HG03095 (cell line): ENCODE data around the gene GFM1.

Experiments used
- ATAC-seq: cut with Tn5 transposase; IDR thresholded peaks from one replicate; pipeline ENCODE4 v1.9.1; 2021; ENCODE audit warnings: moderate library complexity; ENCODE audit not compliant: unreplicated experiment

The GFM1 gene

DNA sequence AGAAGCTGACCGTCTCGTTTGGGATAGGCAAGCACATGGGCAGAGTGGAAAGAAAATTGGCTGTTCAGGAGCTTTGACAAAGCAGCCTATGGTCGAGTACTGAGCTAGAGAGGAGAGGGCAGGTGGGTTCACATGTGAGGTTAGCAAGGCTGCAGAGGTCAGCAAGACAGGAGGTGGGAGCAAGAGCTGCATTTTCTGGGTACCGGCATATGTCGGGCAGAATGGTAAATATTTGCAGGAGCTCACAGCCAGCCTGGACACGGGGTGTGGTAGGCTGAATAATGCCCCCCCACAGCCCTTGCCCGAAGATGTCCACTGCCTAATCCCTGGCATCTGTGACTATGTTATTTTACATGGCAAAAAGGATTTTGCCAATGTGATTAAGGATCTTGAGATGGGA is 79.7 kb downstream of the GFM1 start:
- no peak for ATAC-seq

DNA sequence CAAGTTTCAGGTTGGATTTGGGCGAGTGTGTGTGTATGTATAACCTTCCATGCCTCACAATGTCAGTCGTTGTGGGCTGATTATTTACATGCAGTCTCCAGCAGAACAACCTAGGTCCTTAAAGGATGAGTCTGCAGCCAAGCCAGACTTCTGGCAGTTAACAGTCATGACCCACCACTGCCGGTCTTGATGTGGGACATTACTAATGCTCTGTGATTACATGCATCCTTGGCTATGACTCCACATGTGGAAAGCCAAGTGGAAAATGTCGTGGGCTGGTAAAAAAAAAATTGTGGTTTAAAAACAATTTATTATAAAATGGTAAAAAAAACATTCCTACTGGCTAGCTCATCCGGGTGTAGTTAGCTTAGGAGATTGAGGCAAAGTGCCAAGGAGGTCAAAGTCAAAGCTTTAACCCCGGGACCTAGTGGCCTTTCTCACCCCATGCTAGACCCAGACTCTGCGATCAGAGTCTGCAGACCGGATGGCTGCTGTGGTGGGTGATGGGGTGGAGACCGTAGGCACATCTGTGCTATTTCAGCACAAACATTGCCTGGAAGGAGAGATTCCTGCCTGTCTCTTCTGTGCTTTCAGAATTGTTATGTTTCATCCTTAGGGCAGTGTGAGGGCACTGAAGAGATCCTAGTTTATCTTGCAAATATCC is 81.2 kb downstream of the GFM1 start:
- no peak for ATAC-seq

GRCh38 chr3:158727206-158728060 is 83.1 kb downstream of the GFM1 start:
- ATAC-seq, result peak; percentile 81

DNA sequence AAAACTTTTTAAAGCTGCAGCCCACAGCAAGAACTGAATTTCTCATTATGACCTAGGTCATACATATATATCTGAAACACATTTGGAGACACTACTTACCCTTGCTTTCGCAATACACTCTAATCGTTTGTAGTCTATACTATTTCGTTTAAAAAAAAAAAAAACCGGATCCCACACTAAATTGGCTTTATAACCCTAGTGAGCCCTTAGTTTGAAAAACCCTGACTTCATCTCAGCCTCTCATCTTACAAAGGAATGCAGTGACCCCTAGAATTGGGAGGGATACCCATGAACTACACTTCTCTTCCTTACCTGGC is 83.7 kb downstream of the GFM1 start:
- no peak for ATAC-seq

DNA sequence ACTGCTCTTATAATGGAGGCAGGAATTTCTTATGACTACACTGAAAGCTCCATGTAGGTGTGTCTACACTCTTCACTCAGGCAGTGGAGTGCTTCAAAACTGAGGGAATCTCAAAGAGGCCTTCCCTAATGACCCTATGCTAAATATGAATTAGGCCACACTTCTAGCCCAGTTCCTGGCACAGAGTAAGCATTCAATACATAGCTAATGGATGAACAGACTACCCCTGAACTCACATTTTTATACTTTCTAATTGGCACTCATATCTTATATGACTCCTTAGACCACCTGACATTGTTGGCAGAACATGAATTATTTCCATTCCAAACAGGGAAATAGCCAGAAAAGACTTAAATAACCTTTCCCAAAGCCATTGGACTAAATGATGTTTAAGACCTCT is 84.5 kb downstream of the GFM1 start:
- ATAC-seq, result no peak

DNA sequence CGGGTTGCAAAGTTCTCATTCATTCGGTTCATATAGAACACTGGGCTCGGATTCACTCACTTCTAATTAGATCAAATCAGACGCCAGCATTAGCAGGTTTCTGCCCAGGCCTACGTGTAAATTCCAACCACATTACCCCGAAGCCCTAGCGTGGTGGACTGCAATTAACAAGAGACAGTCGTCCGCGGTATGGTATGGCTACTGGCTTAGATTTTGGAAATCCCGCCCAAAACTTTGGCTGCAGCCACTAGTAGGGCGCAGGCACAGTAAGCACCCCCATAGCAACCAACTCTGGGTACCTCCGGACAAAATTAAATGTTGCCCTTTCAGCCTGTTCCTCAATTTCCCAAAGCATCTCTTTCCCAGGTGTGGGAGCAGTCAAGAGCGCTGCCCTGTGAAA is 87.2 kb downstream of the GFM1 start:
- no peak for ATAC-seq

DNA sequence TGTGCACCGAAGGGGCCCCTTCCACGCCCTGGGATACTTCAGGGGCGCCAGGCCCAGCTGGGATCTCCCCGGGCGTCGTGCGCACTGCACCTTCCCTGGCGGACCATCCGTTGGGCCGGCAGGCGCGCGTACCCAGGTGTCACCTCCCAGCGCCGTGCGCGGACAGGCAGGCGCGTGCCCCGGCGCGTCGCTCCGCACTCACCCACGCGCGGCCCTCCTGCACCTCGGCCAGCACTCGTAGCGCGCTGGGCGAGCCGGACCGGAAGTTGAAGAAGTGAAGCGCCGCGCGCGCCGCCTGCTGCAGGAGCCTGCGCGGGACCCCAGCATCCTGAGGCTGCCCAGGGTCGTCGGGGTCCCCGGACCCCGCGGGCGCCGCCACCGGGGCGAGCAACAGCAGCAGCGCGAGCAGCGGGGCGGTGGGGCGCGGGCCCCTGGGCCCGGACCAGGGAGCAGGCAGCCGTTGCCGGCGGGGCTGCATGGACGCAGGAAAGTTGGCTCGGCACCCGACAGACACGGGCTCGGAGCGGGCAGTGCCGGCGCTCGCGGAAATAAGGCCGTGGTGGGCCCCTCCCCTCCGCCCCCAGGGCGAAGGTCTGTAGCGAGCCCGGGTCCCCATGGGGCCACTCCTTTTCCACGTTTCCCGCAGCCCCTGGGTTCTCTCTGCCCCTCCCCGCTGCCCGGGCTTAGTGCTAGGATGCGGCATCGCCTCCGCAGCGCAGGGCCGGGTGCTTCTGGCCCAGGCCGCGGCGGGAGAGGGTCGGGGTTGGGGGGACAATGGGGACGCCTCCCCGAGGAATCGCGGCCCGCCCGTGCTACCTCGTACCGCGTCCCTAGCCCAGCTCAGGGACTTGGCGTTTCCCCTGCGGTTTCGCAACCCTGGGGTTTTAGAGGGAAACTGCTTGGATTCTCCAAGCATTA is 87.9 kb downstream of the GFM1 start, which contains the start of gene RARRES1:
Gene RARRES1 (minus strand): TSS at position 520 of the 918 bp plus-strand sequence. CDS start 42 bp downstream, at position 478.
- ATAC-seq, result peak; percentile 66

DNA sequence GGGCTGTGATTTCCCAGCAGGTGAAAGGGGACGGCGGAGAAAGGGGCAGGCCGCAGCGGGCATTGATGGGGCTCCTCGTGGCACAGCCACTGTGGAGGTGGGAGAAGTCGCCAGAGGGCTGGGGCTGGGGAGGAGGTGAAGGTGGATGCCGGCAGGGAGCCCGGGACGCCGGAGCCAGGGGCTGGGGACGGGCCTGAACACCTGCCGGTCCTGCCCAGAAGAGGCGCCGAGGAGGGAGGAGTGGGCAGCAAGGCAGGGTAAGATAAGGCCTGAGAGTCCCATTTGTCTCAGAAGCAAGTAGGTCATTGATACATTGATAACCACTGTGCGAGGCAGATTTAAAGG is 88.5 kb downstream of the GFM1 start:
- no peak for ATAC-seq

DNA sequence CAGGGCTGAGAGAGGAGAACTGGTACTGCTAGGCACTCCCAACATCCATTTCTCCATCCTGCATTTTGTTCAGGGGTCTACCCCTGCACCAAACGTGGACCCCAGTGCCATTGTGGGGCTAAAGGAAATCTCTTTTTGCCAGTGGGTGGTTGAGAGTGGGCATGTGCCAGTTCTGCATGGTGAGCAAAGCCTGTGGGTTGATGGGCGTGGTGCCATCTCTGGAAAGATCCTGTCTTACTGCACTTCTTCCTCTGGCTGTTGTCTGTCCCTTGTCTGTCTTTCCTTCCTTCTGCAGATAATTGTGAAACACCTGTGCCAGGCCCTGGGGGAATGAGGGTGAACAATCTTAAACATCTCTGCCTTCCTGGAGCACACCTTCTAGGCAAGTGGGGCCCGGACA is 89.3 kb downstream of the GFM1 start:
- no peak for ATAC-seq

GRCh38 chr3:158735296-158736033 is 91.1 kb downstream of the GFM1 start:
- ATAC-seq, result no peak

DNA sequence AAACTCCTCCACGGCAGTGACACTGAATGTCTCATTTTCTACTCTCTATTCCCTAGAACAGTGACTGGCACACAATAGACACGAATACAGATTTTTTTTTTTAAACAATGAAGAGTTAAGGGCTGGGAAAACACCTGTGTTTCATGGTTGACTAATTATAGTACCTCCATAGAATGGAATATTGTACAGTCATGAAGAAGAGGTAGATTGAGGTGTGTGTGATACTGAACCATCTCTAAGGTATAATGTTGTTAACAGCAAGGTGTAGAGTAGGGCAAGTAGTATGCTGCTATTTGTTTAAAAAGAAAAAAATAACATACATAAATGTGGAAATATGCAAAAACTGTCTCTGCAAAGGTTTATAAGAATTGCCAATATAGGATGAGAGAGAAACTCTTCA is 93.1 kb downstream of the GFM1 start:
- no peak for ATAC-seq

DNA sequence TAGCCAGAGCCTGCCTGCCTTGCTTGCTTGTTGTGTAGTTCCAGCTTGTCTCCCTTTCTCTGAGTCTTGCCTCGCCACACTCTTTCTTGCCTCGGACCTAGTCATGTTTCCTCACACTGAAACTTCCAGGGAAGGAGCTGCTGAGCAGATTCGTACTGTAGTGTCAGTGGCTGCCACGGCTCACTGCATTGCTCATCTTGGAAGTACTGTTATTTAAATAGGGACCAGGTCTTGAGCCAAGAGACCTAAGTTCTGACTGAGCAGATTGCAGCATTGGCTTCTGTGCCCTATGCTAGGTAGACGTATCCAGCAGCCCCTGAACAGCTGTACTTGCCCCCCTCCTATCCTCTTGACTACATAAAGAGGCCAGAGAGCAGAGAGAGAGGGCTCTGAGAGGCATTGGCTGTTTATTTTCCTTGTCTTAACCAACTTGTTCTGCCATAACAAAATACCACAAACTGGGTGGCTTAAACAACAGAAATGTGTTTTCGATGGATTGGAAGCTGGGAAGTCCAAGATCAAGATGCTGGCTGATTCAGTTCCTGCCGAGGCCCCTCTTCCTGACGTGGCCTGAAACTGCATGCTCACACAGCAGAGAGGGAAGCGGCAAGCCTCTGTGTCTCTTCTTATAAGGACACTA is 93.8 kb downstream of the GFM1 start:
- no peak for ATAC-seq

DNA sequence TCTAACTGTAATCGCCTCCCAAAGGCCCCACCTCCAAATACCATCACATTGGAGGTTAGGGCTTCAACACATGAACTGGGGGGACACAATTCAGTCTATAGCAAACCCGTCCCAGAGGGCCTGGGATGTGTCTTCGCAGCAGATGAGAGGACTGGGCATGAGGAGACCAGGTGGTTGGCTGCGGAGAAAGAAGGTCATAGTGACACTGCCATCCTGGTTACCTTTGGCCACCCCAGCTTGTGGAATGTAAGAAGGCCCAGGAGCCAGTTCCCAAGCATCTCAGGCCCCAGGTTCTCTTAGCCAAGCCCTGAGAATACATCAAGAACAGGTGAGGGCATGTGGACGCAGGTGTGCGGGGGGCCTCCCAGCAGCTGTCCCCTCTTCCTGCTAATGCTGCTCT is 94.3 kb downstream of the GFM1 start:
- ATAC-seq, result no peak

DNA sequence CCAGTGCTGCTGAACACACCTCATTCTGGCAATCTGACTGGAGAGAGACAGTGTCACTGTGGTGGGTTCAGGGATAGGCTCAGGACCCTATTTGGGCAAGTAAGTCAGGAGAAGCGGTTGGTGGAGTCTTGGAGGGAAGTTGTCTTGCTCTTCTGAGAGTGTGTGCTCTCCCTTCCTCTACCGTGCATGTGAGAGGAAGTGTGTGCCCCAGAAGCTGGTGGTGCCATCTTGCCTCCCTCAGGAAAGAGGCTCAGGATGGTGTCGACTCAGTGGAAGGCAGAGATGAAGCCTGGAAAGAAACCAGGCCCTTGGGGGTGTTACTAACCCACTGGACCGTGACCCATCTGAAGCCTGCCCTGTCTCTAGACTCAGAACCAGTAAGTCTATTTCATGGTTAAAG is 94.8 kb downstream of the GFM1 start:
- no peak for ATAC-seq

DNA sequence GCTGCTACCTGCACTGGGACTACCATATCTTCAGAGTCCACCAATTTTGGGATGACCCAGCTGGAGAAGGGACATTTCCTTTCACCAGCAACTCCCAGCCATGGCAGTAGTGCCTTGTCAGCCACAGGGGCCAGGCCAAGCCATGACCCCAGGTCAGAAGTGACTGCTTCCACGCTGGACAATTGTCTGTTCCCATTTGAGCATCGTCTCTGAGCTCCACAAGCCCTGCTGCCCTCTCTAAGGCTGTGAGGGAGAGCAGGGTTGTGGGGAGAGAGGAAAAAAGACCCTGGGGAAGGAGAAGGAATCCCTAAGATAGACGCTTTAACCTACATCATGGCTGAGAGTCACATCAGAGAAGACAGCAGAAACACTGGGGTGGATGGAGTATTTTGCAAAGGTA is 95.3 kb downstream of the GFM1 start:
- no peak for ATAC-seq
